Liver (tissue), 9 donors: ENCODE data around the gene BSND. TPM values are rescaled to one million over a fixed set of nuclear protein-coding genes. Genes with fewer than 3 reads are reported as not detected.

Experiments
- DNase-seq: peaks from one replicate; pipeline ENCODE4 v3.0.0-alpha.2; 2017; ENCODE audit warnings: low spot score
- H3K27ac ChIP-seq, 2 donors: one replicate each; pipeline ENCODE4 v1.7.0; 2013; ENCODE audit warnings: inconsistent platforms in 2 of 2, low read length in 2 of 2, control low read depth in 1 of 2, low read depth in 1 of 2, mild to moderate bottlenecking in 1 of 2
- H3K27me3 ChIP-seq, 4 donors: one replicate each; pipeline versions ENCODE4 v1.6.1 to v1.7.0; 2013; ENCODE audit warnings: low read length in 3 of 4, inconsistent platforms in 1 of 4, mild to moderate bottlenecking in 1 of 4, moderate library complexity in 1 of 4; ENCODE audit not compliant: control insufficient read depth in 4 of 4, insufficient read depth in 4 of 4
- H3K36me3 ChIP-seq, 4 donors: one replicate each; pipeline versions ENCODE4 v1.6.1 to v1.7.0; 2013; ENCODE audit warnings: low read length in 3 of 4, mild to moderate bottlenecking in 3 of 4, low read depth in 1 of 4, moderate library complexity in 1 of 4; ENCODE audit not compliant: control insufficient read depth in 4 of 4, insufficient read depth in 3 of 4
- H3K4me1 ChIP-seq, 4 donors: one replicate each; pipeline versions ENCODE4 v1.6.1 to v1.7.0; 2013; ENCODE audit warnings: low read length in 3 of 4, mild to moderate bottlenecking in 3 of 4, moderate library complexity in 1 of 4; ENCODE audit not compliant: control insufficient read depth in 4 of 4, insufficient read depth in 4 of 4
- H3K4me3 ChIP-seq, 3 donors: one replicate each; pipeline versions ENCODE4 v1.6.1 to v1.7.0; 2013; ENCODE audit warnings: low read length in 3 of 3, control low read depth in 1 of 3, low read depth in 1 of 3, mild to moderate bottlenecking in 1 of 3
- H3K9ac ChIP-seq, 2 donors: one replicate each; pipeline ENCODE4 v1.7.0; 2013; ENCODE audit warnings: low read length in 2 of 2, mild to moderate bottlenecking in 2 of 2, moderate library complexity in 2 of 2, control low read depth in 1 of 2, low read depth in 1 of 2
- H3K9me3 ChIP-seq, 4 donors: one replicate each; pipeline versions ENCODE4 v1.6.1 to v1.7.0; 2013; ENCODE audit warnings: low read length in 3 of 4; ENCODE audit not compliant: control insufficient read depth in 4 of 4
- EGR1 ChIP-seq, 2 donors: IDR thresholded peaks; 2 replicates each; pipeline ENCODE4 v1.6.1; 2016 to 2018; ENCODE audit warnings: antibody characterized with exemption in 2 of 2, low read depth in 2 of 2
- GABPA ChIP-seq, 2 donors: IDR thresholded peaks in 1 of 2; conservative IDR thresholded peaks in 1 of 2; 2 replicates each; pipeline ENCODE4 v1.6.1; 2016; ENCODE audit warnings: antibody characterized with exemption in 2 of 2, mild to moderate bottlenecking in 1 of 2, moderate library complexity in 1 of 2
- HNF4A ChIP-seq, 2 donors: conservative IDR thresholded peaks; 2 replicates each; pipeline ENCODE4 v1.6.1; 2016; ENCODE audit warnings: antibody characterized with exemption in 2 of 2, mild to moderate bottlenecking in 2 of 2
- HNF4G ChIP-seq: IDR thresholded peaks from 2 replicates; pipeline ENCODE4 v1.6.1; 2016; ENCODE audit warnings: antibody characterized with exemption
- JUND ChIP-seq, 2 donors: IDR thresholded peaks; 2 replicates each; pipeline ENCODE4 v1.6.1; 2016; ENCODE audit warnings: antibody characterized with exemption in 2 of 2
- NR2F2 ChIP-seq: IDR thresholded peaks from 2 replicates; pipeline ENCODE4 v1.6.1; 2016; ENCODE audit warnings: antibody characterized with exemption
- RAD21 ChIP-seq, 2 donors: IDR thresholded peaks; 2 replicates each; pipeline ENCODE4 v1.6.1; 2016; ENCODE audit warnings: antibody characterized with exemption in 2 of 2, mild to moderate bottlenecking in 2 of 2
- RXRA ChIP-seq, 2 donors: IDR thresholded peaks; 2 replicates each; pipeline ENCODE4 v1.6.1; 2017 to 2018; ENCODE audit warnings: antibody characterized with exemption in 2 of 2, mild to moderate bottlenecking in 1 of 2
- SP1 ChIP-seq: IDR thresholded peaks from 2 replicates; pipeline ENCODE4 v1.6.1; 2018; ENCODE audit warnings: antibody characterized with exemption, mild to moderate bottlenecking
- TAF1 ChIP-seq: conservative IDR thresholded peaks from 2 replicates; pipeline ENCODE4 v1.6.1; 2016; ENCODE audit warnings: antibody characterized with exemption, mild to moderate bottlenecking
- YY1 ChIP-seq: IDR thresholded peaks from 2 replicates; pipeline ENCODE4 v1.6.1; 2016; ENCODE audit warnings: antibody characterized with exemption, mild to moderate bottlenecking
- whole genome bisulfite sequencing: extraction: QIAGEN DNeasy Blood & Tissue Kit; methylation state at CpG from one replicate; pipeline ENCODE4 v1.1.7; 2013; 5-methylcytosine and 5-hydroxymethylcytosine counted together
- polyA plus RNA-seq, 2 donors: library from polyadenylated mRNA; stranded (reverse) in 1 of 2; unstranded in 1 of 2; fragments of 200-250 nt in 1 of 2; fragments of >200 nt in 1 of 2; fragmentation: Nextera tagmentation in 1 of 2; extraction: Ambion mirVana in 1 of 2; gene quantifications; one replicate each; pipeline versions ENCODE4 v1.2.1 to v1.2.3, GENCODE V29; 2013 to 2015
- total RNA-seq, 2 donors: library from RNA; depleted of rRNA; stranded (reverse); fragments of >200 nt; gene quantifications; one replicate each; pipeline ENCODE4 v1.2.3, GENCODE V29; 2014
- TF ChIP-seq, protein P1 (sequence below): IDR thresholded peaks from 2 replicates; pipeline ENCODE4 v1.6.1; 2016; ENCODE audit warnings: antibody characterized with exemption
- TF ChIP-seq, protein P2 (sequence below): IDR thresholded peaks from 2 replicates; pipeline ENCODE4 v1.6.1; 2016; ENCODE audit warnings: antibody characterized with exemption, mild to moderate bottlenecking
- TF ChIP-seq, protein P3 (sequence below): IDR thresholded peaks from 2 replicates; pipeline ENCODE4 v1.6.1; 2016; ENCODE audit warnings: antibody characterized with exemption
- TF ChIP-seq, protein P4 (sequence below): fragments of 150-350 bp; IDR thresholded peaks from 2 replicates; pipeline ENCODE4 v1.5.1; 2017; ENCODE audit warnings: improper control_type of control experiment, low read depth, low read length; ENCODE audit not compliant: missing input control
- donor health status: healthy.
- donor health status: healthy.
- donor health status: healthy.
- donor health status: healthy.
- donor health status: healthy.

Gene BSND
- total RNA-seq: under 1 TPM in 1 of 2 donors, not detected in 1; 0.14 TPM
- not detected for polyA plus RNA-seq

DNA sequence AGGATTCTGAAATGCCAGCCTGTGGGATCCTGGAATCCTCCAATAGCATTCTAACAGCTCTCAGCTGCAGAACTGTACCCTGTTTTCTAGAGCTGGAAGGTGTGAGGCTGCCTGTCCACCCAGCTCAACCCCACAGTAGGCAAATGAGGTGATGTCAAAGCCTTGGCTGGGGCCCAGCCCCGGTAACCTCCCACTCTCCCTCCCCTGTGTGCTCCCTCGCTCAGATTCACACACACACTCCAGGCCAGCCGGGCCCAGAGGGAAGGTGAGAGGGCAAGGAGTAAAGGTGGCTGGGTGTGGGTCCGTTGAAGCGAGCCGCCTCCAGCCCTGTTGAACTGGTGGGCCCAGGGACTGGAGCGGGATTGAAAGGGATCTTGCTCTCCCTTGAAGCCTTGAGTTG is at the start of gene BSND:
BSND (plus strand) TSS at position 257 of the 400 bp plus-strand sequence. CDS start 254 bp downstream, outside the sequence.
- no peak within 1 kb of the TSS for H3K9ac ChIP-seq
- H3K27ac ChIP-seq: no peak within 1 kb of the TSS
- H3K9me3 ChIP-seq: no peaks in the 10 kb centered on the region
- H3K36me3 ChIP-seq: no peaks in the 10 kb centered on the region
- WGBS: 63% methylated on average over 7 of the region's 7 CpGs
- DNase-seq: peak; percentile 54
- TF ChIP-seq RXRA (IDR thresholded peaks at IDR 0.05) (no peak), HNF4G (no peak), SP1 (no peak), GABPA (IDR thresholded peaks at IDR 0.05 in 1 of 2, conservative IDR thresholded peaks at IDR 0.05 in 1 of 2) (no peak), TAF1 (no peak), JUND (IDR thresholded peaks at IDR 0.05) (no peak), YY1 (no peak), NR2F2 (no peak), EGR1 (IDR thresholded peaks at IDR 0.05; ENCODE audit: low read depth in 2 of 2) (no peak), RAD21 (IDR thresholded peaks at IDR 0.05) (no peak), HNF4A (conservative IDR thresholded peaks at IDR 0.05) (no peak)
- TF ChIP-seq, protein P1, sequence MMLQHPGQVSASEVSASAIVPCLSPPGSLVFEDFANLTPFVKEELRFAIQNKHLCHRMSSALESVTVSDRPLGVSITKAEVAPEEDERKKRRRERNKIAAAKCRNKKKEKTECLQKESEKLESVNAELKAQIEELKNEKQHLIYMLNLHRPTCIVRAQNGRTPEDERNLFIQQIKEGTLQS: no peak
- TF ChIP-seq, protein P2, sequence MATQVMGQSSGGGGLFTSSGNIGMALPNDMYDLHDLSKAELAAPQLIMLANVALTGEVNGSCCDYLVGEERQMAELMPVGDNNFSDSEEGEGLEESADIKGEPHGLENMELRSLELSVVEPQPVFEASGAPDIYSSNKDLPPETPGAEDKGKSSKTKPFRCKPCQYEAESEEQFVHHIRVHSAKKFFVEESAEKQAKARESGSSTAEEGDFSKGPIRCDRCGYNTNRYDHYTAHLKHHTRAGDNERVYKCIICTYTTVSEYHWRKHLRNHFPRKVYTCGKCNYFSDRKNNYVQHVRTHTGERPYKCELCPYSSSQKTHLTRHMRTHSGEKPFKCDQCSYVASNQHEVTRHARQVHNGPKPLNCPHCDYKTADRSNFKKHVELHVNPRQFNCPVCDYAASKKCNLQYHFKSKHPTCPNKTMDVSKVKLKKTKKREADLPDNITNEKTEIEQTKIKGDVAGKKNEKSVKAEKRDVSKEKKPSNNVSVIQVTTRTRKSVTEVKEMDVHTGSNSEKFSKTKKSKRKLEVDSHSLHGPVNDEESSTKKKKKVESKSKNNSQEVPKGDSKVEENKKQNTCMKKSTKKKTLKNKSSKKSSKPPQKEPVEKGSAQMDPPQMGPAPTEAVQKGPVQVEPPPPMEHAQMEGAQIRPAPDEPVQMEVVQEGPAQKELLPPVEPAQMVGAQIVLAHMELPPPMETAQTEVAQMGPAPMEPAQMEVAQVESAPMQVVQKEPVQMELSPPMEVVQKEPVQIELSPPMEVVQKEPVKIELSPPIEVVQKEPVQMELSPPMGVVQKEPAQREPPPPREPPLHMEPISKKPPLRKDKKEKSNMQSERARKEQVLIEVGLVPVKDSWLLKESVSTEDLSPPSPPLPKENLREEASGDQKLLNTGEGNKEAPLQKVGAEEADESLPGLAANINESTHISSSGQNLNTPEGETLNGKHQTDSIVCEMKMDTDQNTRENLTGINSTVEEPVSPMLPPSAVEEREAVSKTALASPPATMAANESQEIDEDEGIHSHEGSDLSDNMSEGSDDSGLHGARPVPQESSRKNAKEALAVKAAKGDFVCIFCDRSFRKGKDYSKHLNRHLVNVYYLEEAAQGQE: no peak
- TF ChIP-seq, protein P3, sequence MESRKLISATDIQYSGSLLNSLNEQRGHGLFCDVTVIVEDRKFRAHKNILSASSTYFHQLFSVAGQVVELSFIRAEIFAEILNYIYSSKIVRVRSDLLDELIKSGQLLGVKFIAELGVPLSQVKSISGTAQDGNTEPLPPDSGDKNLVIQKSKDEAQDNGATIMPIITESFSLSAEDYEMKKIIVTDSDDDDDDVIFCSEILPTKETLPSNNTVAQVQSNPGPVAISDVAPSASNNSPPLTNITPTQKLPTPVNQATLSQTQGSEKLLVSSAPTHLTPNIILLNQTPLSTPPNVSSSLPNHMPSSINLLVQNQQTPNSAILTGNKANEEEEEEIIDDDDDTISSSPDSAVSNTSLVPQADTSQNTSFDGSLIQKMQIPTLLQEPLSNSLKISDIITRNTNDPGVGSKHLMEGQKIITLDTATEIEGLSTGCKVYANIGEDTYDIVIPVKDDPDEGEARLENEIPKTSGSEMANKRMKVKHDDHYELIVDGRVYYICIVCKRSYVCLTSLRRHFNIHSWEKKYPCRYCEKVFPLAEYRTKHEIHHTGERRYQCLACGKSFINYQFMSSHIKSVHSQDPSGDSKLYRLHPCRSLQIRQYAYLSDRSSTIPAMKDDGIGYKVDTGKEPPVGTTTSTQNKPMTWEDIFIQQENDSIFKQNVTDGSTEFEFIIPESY: no peak
- TF ChIP-seq, protein P4, sequence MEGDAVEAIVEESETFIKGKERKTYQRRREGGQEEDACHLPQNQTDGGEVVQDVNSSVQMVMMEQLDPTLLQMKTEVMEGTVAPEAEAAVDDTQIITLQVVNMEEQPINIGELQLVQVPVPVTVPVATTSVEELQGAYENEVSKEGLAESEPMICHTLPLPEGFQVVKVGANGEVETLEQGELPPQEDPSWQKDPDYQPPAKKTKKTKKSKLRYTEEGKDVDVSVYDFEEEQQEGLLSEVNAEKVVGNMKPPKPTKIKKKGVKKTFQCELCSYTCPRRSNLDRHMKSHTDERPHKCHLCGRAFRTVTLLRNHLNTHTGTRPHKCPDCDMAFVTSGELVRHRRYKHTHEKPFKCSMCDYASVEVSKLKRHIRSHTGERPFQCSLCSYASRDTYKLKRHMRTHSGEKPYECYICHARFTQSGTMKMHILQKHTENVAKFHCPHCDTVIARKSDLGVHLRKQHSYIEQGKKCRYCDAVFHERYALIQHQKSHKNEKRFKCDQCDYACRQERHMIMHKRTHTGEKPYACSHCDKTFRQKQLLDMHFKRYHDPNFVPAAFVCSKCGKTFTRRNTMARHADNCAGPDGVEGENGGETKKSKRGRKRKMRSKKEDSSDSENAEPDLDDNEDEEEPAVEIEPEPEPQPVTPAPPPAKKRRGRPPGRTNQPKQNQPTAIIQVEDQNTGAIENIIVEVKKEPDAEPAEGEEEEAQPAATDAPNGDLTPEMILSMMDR: no peak
- no peak within 1 kb of the TSS for H3K4me3 ChIP-seq
- H3K4me1 ChIP-seq: peaks cover 0 to 5% (median 0%) of the 10 kb centered on the region in 4 donors
- peaks cover 0 to 5% (median 0%) of the 10 kb centered on the region in 4 donors for H3K27me3 ChIP-seq

DNA sequence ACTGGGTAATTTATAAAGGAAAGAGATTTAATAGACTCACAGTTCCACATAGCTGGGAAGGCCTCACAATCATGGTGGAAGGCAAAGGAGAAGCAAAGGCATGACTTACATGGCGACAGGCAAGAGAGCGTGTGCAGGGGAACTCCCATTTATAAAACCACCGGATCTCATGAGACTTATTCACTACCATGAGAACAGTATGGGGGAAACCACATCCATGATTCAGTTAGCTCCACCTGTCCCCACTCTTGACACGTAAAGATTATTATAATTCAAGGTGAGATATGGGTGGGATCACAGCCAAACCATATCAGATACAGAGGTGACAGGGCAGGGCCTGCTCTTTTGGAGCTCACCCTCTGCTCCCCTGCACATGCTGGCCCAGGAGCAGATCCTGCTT is 49.7 kb upstream of the BSND start:
- Histone ChIP-seq H3K9me3 (no peaks in the 10 kb centered on the region), H3K4me1 (peaks cover 0 to 10% (median 6%) of the 10 kb centered on the region in 4 donors), H3K4me3 (no peak overlapping the region), H3K36me3 (no peaks in the 10 kb centered on the region), H3K27ac (no peak overlapping the region), H3K27me3 (no peaks in the 10 kb centered on the region), H3K9ac (no peak overlapping the region)
- TF ChIP-seq, protein P3: no peak
- WGBS: 86% methylated on average over 4 of the region's 4 CpGs
- DNase-seq: no peak
